H9 (cell line): ENCODE data around the gene TAOK2. TPM values are rescaled to one million over a fixed set of nuclear protein-coding genes. Genes with fewer than 3 reads are reported as not detected.
A peak's percentile ranks its signal among the peaks of the same experiment; 100 is the strongest.

ENCODE experiments used
- DNase-seq: peaks from one replicate; pipeline ENCODE4 v3.0.0-alpha.2; 2017
- H2AFZ ChIP-seq: one replicate; pipeline ENCODE4 v1.6.1; 2013; ENCODE audit warnings: mild to moderate bottlenecking, low read length, control low read depth, moderate library complexity
- H2AK5ac ChIP-seq: 2 replicates; pipeline ENCODE4 v1.6.1; 2013; ENCODE audit warnings: low read length, control low read depth, mixed read lengths; ENCODE audit not compliant: insufficient read length
- H2BK120ac ChIP-seq: one replicate; pipeline ENCODE4 v1.6.1; 2013; ENCODE audit warnings: low read depth, mild to moderate bottlenecking, low read length, control low read depth, inconsistent platforms; ENCODE audit not compliant: poor library complexity, severe bottlenecking
- H2BK12ac ChIP-seq: 2 replicates; pipeline ENCODE4 v1.6.1; 2013; ENCODE audit warnings: low read length, control low read depth, mixed read lengths, low read depth; ENCODE audit not compliant: insufficient read length
- H2BK15ac ChIP-seq: 2 replicates; pipeline ENCODE4 v1.6.1; 2013; ENCODE audit warnings: low read depth, low read length, control low read depth
- H2BK20ac ChIP-seq: one replicate; pipeline ENCODE4 v1.6.1; 2013; ENCODE audit warnings: low read depth, mild to moderate bottlenecking, low read length, control low read depth, inconsistent platforms; ENCODE audit not compliant: poor library complexity, severe bottlenecking
- H2BK5ac ChIP-seq: 2 replicates; pipeline ENCODE4 v1.6.1; 2013; ENCODE audit warnings: low read length, control low read depth, mixed read lengths; ENCODE audit not compliant: insufficient read length
- H3K14ac ChIP-seq: 2 replicates; pipeline ENCODE4 v1.6.1; 2013; ENCODE audit warnings: low read length, control low read depth; ENCODE audit not compliant: insufficient read depth
- H3K18ac ChIP-seq: 2 replicates; pipeline ENCODE4 v1.6.1; 2013; ENCODE audit warnings: low read depth, mild to moderate bottlenecking, mixed read lengths, low read length, control low read depth; ENCODE audit not compliant: insufficient read length
- H3K23ac ChIP-seq: 2 replicates; pipeline ENCODE4 v1.6.1; 2013; ENCODE audit warnings: low read length, control low read depth, mixed read lengths, low read depth; ENCODE audit not compliant: insufficient read length
- H3K23me2 ChIP-seq: 2 replicates; pipeline ENCODE4 v1.6.1; 2013; ENCODE audit warnings: low read depth, mild to moderate bottlenecking, mixed read lengths, low read length, control low read depth; ENCODE audit not compliant: insufficient read length, poor library complexity, severe bottlenecking
- H3K27ac ChIP-seq: 2 replicates; pipeline ENCODE4 v1.5.1; 2013; ENCODE audit warnings: low read length, control low read depth, mixed read lengths, low read depth; ENCODE audit not compliant: insufficient read length
- H3K27me3 ChIP-seq: 2 replicates; pipeline ENCODE4 v1.6.1; 2013; ENCODE audit warnings: low read length, control low read depth, inconsistent platforms; ENCODE audit not compliant: insufficient read depth
- H3K4ac ChIP-seq: 2 replicates; pipeline ENCODE4 v1.6.1; 2013; ENCODE audit warnings: low read depth, mild to moderate bottlenecking, control low read depth, inconsistent platforms, low read length, moderate library complexity
- H3K4me1 ChIP-seq: 2 replicates; pipeline ENCODE4 v1.6.1; 2013; ENCODE audit warnings: low read length, control low read depth, inconsistent platforms; ENCODE audit not compliant: insufficient read depth
- H3K4me2 ChIP-seq: 2 replicates; pipeline ENCODE4 v1.6.1; 2013; ENCODE audit warnings: low read length, control low read depth, mixed read lengths; ENCODE audit not compliant: insufficient read length, insufficient read depth
- H3K56ac ChIP-seq: 2 replicates; pipeline ENCODE4 v1.6.1; 2013; ENCODE audit warnings: low read depth, mild to moderate bottlenecking, mixed read lengths, low read length, control low read depth; ENCODE audit not compliant: insufficient read length
- H3K79me1 ChIP-seq: 2 replicates; pipeline ENCODE4 v1.6.1; 2013; ENCODE audit warnings: low read depth, mild to moderate bottlenecking, moderate library complexity, low read length, control low read depth, inconsistent platforms; ENCODE audit not compliant: insufficient read depth, poor library complexity, severe bottlenecking
- H3K79me2 ChIP-seq: 2 replicates; pipeline ENCODE4 v1.6.1; 2013; ENCODE audit warnings: low read length, control low read depth, inconsistent platforms; ENCODE audit not compliant: insufficient read depth
- H3K9ac ChIP-seq: 2 replicates; pipeline ENCODE4 v1.6.1; 2013; ENCODE audit warnings: low read length, control low read depth, mixed read lengths; ENCODE audit not compliant: insufficient read length; ENCODE audit errors: extremely low read depth
- H3K9me3 ChIP-seq: one replicate; pipeline ENCODE4 v1.6.1; 2013; ENCODE audit warnings: low read depth, low read length, inconsistent platforms; ENCODE audit not compliant: control insufficient read depth
- H3T11ph ChIP-seq: one replicate; pipeline ENCODE4 v1.6.1; 2013; ENCODE audit warnings: mild to moderate bottlenecking, low read length, control low read depth, inconsistent platforms
- H4K20me1 ChIP-seq: one replicate; pipeline ENCODE4 v1.6.1; 2013; ENCODE audit not compliant: control insufficient read depth, insufficient read length, insufficient read depth
- H4K5ac ChIP-seq: 2 replicates; pipeline ENCODE4 v1.6.1; 2013; ENCODE audit warnings: low read depth, mild to moderate bottlenecking, mixed read lengths, low read length, control low read depth; ENCODE audit not compliant: insufficient read length
- H4K8ac ChIP-seq: replicated peaks from 2 replicates; pipeline ENCODE4 v1.6.1; 2013; ENCODE audit warnings: low read length, control low read depth, mixed read lengths, low read depth; ENCODE audit not compliant: insufficient read length
- H4K91ac ChIP-seq: 2 replicates; pipeline ENCODE4 v1.6.1; 2013; ENCODE audit warnings: low read depth, mild to moderate bottlenecking, moderate library complexity, mixed read lengths, low read length, control low read depth; ENCODE audit not compliant: insufficient read length
- H3K27ac Mint-ChIP-seq, 3 experiments: 2 replicates in 2 of 3; 3 replicates in 1 of 3; pipeline ENCODE4 v1.8.0; 2020 to 2021; ENCODE audit warnings: mixed read lengths in 3 of 3, mild to moderate bottlenecking in 1 of 3, moderate library complexity in 1 of 3
- H3K27me3 Mint-ChIP-seq: 2 replicates; pipeline ENCODE4 v1.8.0; 2021; ENCODE audit warnings: low read depth, mild to moderate bottlenecking, moderate library complexity, mixed read lengths
- H3K36me3 Mint-ChIP-seq, 3 experiments: 2 replicates in 2 of 3; 3 replicates in 1 of 3; pipeline ENCODE4 v1.8.0; 2020 to 2021; ENCODE audit warnings: low read depth in 3 of 3, mixed read lengths in 3 of 3; ENCODE audit not compliant: insufficient read depth in 1 of 3
- H3K4me1 Mint-ChIP-seq, 2 experiments: 2 replicates each; pipeline ENCODE4 v1.8.0; 2020; ENCODE audit warnings: mixed read lengths in 2 of 2
- H3K4me3 Mint-ChIP-seq, 2 experiments: 2 replicates in 1 of 2; 3 replicates in 1 of 2; pipeline ENCODE4 v1.8.0; 2020 to 2021; ENCODE audit warnings: mild to moderate bottlenecking in 2 of 2, mixed read lengths in 2 of 2, moderate library complexity in 1 of 2
- H3K9me3 Mint-ChIP-seq, 2 experiments: 2 replicates in 1 of 2; 3 replicates in 1 of 2; pipeline ENCODE4 v1.8.0; 2020; ENCODE audit warnings: mild to moderate bottlenecking in 2 of 2, mixed read lengths in 2 of 2, moderate library complexity in 1 of 2
- WGBS: extraction: QIAGEN DNeasy Blood & Tissue Kit; methylation state at CpG from one replicate; pipeline ENCODE4 v1.1.7; 2013; ENCODE audit warnings: missing lambda C conversion rate, low lambda C conversion rate, mixed read lengths; ENCODE audit not compliant: insufficient read length; ENCODE audit errors: extremely low coverage; 5-methylcytosine and 5-hydroxymethylcytosine counted together
- total RNA-seq: library from RNA; stranded (reverse); gene quantifications from 2 replicates; pipeline ENCODE4 v1.2.1, GENCODE V29; 2021
- TF ChIP-seq, protein P1 (sequence below): fragments of 200-600 bp; sonication (generic); conservative IDR thresholded peaks from 3 replicates; pipeline ENCODE4 v1.8.0; 2021; ENCODE audit warnings: antibody characterized with exemption, mild to moderate bottlenecking

TAOK2 gene
- total RNA-seq, 1 experiment from 2014 or later = 43.9 TPM

DNA sequence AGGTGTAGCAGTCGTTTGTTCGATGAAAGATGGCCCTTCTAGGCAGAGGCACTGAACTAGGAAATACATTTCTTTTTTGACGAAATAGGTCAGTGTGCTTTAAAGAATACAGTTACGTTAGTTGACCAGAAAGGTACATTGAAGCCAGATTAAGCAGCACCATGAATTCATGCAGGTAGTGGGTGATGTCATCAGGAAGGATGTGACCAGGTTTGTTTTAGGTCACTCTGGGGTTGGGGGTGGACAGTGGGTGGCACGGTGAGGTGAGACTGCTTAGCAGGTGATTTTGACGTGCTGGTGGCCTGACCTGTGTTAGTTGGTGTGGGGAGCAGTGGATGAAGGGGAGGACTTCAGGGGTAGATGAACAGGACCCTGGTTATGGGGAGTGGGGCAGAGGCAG is 25.9 kb downstream of the TAOK2 start:
- no peak overlapping the region for H4K5ac ChIP-seq
- H2AFZ ChIP-seq = no peak overlapping the region
- no peak for DNase-seq
- no peak overlapping the region for H3K9ac ChIP-seq
- no peaks in the 10 kb centered on the region for H3K79me1 ChIP-seq
- H3K4me2 ChIP-seq = no peak overlapping the region
- no peak overlapping the region for H3K4ac ChIP-seq
- Mint-ChIP-seq H3K36me3 (peaks cover 27 to 52% (median 29%) of the 10 kb centered on the region in 3 experiments), H3K27ac (0 out of 7 replicates have a peak overlapping the region, but pooled peaks of 1 of the 3 experiments have one; percentile 34), H3K4me1 (peaks cover 10 to 32% of the 10 kb centered on the region in 2 experiments), H3K4me3 (peak overlapping the region in 1 of 2 experiments; percentile 38; a peak in 1 of 5 replicates), H3K27me3 (no peaks in the 10 kb centered on the region; the same call in 1 of the 2 replicates), H3K9me3 (no peaks in the 10 kb centered on the region; a peak in 1 of 5 replicates)
- H3K14ac ChIP-seq = no peak overlapping the region
- H3K56ac ChIP-seq = no peak overlapping the region
- H3K23ac ChIP-seq = no peak overlapping the region
- 0 out of 2 replicates have a peak, but pooled peaks cover 2% of the 10 kb centered on the region for H3K4me1 ChIP-seq
- H2BK20ac ChIP-seq = no peak overlapping the region
- H2BK15ac ChIP-seq = no peak overlapping the region
- H3K18ac ChIP-seq = no peak overlapping the region
- H2BK120ac ChIP-seq = no peak overlapping the region
- H3T11ph ChIP-seq = no peak overlapping the region
- no peaks in the 10 kb centered on the region for H4K20me1 ChIP-seq
- no peaks in the 10 kb centered on the region; the same call in 1 of the 2 replicates for H3K79me2 ChIP-seq
- H2AK5ac ChIP-seq = no peak overlapping the region
- H3K9me3 ChIP-seq = no peaks in the 10 kb centered on the region
- no CpG with 5 or more reads among the region's 6 CpGs for WGBS
- H3K27me3 ChIP-seq = no peaks in the 10 kb centered on the region
- H2BK12ac ChIP-seq = no peak overlapping the region
- no peak overlapping the region for H3K27ac ChIP-seq
- no peak overlapping the region for H2BK5ac ChIP-seq
- H3K23me2 ChIP-seq = peaks cover 14% of the 10 kb centered on the region
- no peak overlapping the region for H4K8ac ChIP-seq
- TF ChIP-seq, protein P1, sequence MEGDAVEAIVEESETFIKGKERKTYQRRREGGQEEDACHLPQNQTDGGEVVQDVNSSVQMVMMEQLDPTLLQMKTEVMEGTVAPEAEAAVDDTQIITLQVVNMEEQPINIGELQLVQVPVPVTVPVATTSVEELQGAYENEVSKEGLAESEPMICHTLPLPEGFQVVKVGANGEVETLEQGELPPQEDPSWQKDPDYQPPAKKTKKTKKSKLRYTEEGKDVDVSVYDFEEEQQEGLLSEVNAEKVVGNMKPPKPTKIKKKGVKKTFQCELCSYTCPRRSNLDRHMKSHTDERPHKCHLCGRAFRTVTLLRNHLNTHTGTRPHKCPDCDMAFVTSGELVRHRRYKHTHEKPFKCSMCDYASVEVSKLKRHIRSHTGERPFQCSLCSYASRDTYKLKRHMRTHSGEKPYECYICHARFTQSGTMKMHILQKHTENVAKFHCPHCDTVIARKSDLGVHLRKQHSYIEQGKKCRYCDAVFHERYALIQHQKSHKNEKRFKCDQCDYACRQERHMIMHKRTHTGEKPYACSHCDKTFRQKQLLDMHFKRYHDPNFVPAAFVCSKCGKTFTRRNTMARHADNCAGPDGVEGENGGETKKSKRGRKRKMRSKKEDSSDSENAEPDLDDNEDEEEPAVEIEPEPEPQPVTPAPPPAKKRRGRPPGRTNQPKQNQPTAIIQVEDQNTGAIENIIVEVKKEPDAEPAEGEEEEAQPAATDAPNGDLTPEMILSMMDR = no peak
- no peak overlapping the region for H4K91ac ChIP-seq
